ENCODE results near the gene ATP8B1. TPM values are rescaled to one million over a fixed set of nuclear protein-coding genes. Genes with fewer than 3 reads are reported as not detected.
A peak's percentile ranks its signal among the peaks of the same experiment; 100 is the strongest.

The ATP8B1 gene
- polyA plus RNA-seq, 3 donors = 0.02 to 0.11 (median 0.03) TPM

DNA sequence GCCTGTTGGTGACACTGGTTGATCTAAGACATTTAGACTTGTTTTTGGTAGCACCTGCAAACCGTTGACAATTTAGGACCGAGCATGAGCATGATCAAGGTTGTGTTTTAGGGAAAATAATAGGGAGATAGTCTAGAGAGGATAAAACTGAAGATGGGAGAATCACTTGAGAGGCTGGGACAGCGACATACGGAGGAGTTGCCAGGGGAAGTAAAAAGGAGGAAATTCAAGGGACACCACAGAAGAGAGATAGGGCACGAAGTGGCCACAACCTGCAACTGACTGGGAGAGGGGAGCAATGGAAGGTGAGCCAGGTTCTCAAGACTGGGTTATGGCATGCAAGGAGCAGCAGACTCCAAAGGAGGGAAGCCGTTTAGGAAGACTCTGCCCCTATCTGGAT lies 1.4 kb upstream of the ATP8B1 start:
- H3K36me3 ChIP-seq (replicated peaks in 1 of 2; ENCODE audit: control insufficient read depth in 1 of 2, insufficient read depth in 2 of 2, low read length in 2 of 2) = no peaks in the 10 kb centered on the region
- peaks cover 0 to 17% (median 11%) of the 10 kb centered on the region in 7 donors for H3K9me3 Mint-ChIP-seq
- H3K9me3 ChIP-seq (replicated peaks in 1 of 2; ENCODE audit: control insufficient read depth in 1 of 2, insufficient read depth in 1 of 2, low read length in 2 of 2) = peaks cover 0 to 14% of the 10 kb centered on the region in 2 donors
- peak overlapping the region in 1 of 2 donors; percentile 82 for H3K4me3 Mint-ChIP-seq
- peaks cover 50 to 70% (median 65%) of the 10 kb centered on the region in 3 donors for H3K27me3 Mint-ChIP-seq (ENCODE audit: low read depth in 3 of 3)
- intact Hi-C loops (cut with micrococcal nuclease) = no loop called here
- peaks cover 20 to 26% of the 10 kb centered on the region in 2 donors for H3K4me1 ChIP-seq (ENCODE audit: control insufficient read depth in 1 of 2, insufficient read depth in 2 of 2, low read length in 2 of 2)
- no peak for TF ChIP-seq CTCF (IDR thresholded peaks at IDR 0.05)
- H3K9ac ChIP-seq (ENCODE audit: insufficient read depth, low read length, poor library complexity, severe bottlenecking) = no peak overlapping the region
- H3K36me3 Mint-ChIP-seq = peaks cover 2 to 4% of the 10 kb centered on the region in 2 donors
- H3K79me2 ChIP-seq (ENCODE audit: insufficient read depth, low read length) = no peaks in the 10 kb centered on the region
- no peak overlapping the region for H3K27ac ChIP-seq (ENCODE audit: low read depth in 1 of 2, low read length in 2 of 2)
- H3K4me1 Mint-ChIP-seq = peaks cover 23% of the 10 kb centered on the region
- H2AFZ ChIP-seq (ENCODE audit: insufficient read depth, low read depth, low read length, poor library complexity, severe bottlenecking) = no peak overlapping the region
- no peak overlapping the region for H3K27ac Mint-ChIP-seq
- H3K27me3 ChIP-seq (ENCODE audit: control insufficient read depth in 2 of 2, insufficient read depth in 2 of 2, low read length in 2 of 2) = peaks cover 47 to 58% of the 10 kb centered on the region in 2 donors
- no peak for DNase-seq
- no peak overlapping the region for H3K4me2 ChIP-seq (replicated peaks; ENCODE audit: extremely low read depth, low read length, poor library complexity, severe bottlenecking)
- no peak overlapping the region for H3K4me3 ChIP-seq (replicated peaks in 1 of 3; ENCODE audit: low read depth in 2 of 3, low read length in 3 of 3)
- 37% methylated on average over 5 of the region's 6 CpGs for WGBS (ENCODE audit: insufficient coverage)
- no peaks in the 10 kb centered on the region for H4K20me1 ChIP-seq (ENCODE audit: insufficient read depth, low read length)

DNA sequence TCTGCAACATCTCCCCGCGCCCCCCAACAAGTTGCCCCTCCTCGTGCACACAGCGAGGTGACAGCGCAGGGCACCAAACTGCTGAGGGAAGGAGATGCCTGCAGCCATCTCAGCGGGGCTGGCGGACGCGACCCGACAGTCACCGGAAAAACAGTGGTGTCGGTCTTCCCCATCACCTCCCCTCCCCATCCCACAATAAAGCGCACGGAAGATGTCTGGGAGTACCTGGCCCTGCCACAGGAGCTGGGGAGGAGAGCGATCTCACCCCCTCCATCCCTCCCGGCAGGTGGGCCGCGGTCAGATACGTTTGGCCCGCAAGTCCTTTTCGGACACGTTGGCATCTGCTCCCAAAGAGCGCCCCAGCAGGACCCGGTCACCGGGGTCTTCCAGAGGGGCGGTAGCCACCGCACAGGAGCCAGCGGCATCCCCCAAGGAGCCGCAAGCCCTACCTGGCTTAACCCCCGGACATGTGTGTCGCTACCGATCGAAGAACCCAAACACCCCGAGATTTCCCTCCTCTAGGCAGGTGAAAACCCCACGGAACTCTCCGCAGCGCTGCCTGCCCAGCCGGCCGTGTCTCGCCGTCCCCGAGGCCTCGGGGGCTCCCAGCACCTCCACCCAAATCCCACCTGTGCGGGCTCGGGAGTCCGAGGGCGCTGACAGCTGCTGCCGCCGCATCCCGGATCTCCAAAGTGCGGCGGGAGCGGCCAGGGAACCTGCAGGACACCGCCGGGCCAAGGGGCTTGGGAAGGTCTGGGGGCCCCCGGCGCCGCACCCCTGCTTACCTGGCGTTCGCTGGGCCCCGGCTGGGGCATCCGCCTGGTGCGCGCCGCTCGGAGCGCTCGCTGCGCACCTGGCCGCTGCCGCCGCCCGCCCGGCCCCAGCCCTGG lies 657 bp downstream of the ATP8B1 start:
- H3K9me3 ChIP-seq (replicated peaks in 1 of 2; ENCODE audit: control insufficient read depth in 1 of 2, insufficient read depth in 1 of 2, low read length in 2 of 2) = peaks cover 0 to 14% of the 10 kb centered on the region in 2 donors
- Mint-ChIP-seq H3K36me3 (peaks cover 2 to 4% of the 10 kb centered on the region in 2 donors), H3K9me3 (peaks cover 0 to 17% (median 11%) of the 10 kb centered on the region in 7 donors), H3K27me3 (ENCODE audit: low read depth in 3 of 3) (peaks cover 52 to 76% (median 72%) of the 10 kb centered on the region in 3 donors), H3K4me1 (peaks cover 23% of the 10 kb centered on the region), H3K4me3 (peak overlapping the region; percentile 78 to 93), H3K27ac (peak overlapping the region in 1 of 7 donors; percentile 20)
- H3K4me2 ChIP-seq (replicated peaks; ENCODE audit: extremely low read depth, low read length, poor library complexity, severe bottlenecking) = peak overlapping the region; percentile 74
- intact Hi-C loops (cut with micrococcal nuclease) = no loop called here
- peaks cover 20 to 26% of the 10 kb centered on the region in 2 donors for H3K4me1 ChIP-seq (ENCODE audit: control insufficient read depth in 1 of 2, insufficient read depth in 2 of 2, low read length in 2 of 2)
- under 1% methylated on average over 66 of the region's 74 CpGs for WGBS (ENCODE audit: insufficient coverage)
- H4K20me1 ChIP-seq (ENCODE audit: insufficient read depth, low read length) = no peaks in the 10 kb centered on the region
- H3K27me3 ChIP-seq (ENCODE audit: control insufficient read depth in 2 of 2, insufficient read depth in 2 of 2, low read length in 2 of 2) = peaks cover 49 to 59% of the 10 kb centered on the region in 2 donors
- peak overlapping the region; percentile 68 for H2AFZ ChIP-seq (ENCODE audit: insufficient read depth, low read depth, low read length, poor library complexity, severe bottlenecking)
- H3K4me3 ChIP-seq (replicated peaks in 1 of 3; ENCODE audit: low read depth in 2 of 3, low read length in 3 of 3) = peak overlapping the region; percentile 29 to 75 (median 33)
- H3K79me2 ChIP-seq (ENCODE audit: insufficient read depth, low read length) = no peaks in the 10 kb centered on the region
- no peak for TF ChIP-seq CTCF (IDR thresholded peaks at IDR 0.05)
- DNase-seq = no peak
- no peak overlapping the region for H3K27ac ChIP-seq (ENCODE audit: low read depth in 1 of 2, low read length in 2 of 2)
- peak overlapping the region; percentile 29 for H3K9ac ChIP-seq (ENCODE audit: insufficient read depth, low read length, poor library complexity, severe bottlenecking)
- no peaks in the 10 kb centered on the region for H3K36me3 ChIP-seq (replicated peaks in 1 of 2; ENCODE audit: control insufficient read depth in 1 of 2, insufficient read depth in 2 of 2, low read length in 2 of 2)

All from CD14-positive monocyte (primary cell).